ENCODE measurements around the gene GRAMD1A.

DNA sequence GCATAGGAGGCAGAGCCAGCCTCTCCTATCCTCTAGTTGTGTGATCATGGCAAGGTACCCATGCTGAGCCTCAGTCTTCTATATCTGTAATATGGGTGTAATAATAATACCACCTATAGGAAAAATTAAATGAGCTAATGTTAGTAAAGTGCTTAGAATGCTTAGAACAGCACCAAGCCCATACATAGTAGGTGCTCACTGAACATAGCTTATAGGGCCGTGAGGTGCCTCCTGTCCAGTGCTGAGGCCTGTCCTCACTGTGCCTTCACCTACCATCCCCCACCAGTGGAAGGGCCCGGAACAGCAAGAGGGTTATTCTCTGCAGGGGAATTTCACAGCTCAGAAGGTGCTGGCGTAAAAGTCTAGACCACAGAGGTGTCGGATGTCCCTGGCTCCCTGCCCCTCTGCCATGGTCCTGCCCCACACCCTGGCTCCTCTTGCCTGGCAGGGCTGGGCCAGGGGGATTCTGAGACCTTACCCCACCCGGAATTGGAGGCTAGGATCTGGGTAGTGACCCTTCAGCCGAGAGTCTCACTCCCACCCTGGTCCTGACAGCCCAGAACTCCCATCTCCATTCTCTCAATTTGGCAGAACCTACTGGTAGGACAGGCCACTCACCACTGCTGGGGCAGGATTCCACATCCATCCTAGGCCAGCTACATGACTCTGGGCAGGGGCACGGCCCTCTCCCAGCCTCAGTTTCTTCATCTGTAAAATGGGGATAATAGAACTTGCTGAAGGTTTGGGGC lies 27.9 kb downstream of the GRAMD1A start:
- TF ChIP-seq, protein P1, sequence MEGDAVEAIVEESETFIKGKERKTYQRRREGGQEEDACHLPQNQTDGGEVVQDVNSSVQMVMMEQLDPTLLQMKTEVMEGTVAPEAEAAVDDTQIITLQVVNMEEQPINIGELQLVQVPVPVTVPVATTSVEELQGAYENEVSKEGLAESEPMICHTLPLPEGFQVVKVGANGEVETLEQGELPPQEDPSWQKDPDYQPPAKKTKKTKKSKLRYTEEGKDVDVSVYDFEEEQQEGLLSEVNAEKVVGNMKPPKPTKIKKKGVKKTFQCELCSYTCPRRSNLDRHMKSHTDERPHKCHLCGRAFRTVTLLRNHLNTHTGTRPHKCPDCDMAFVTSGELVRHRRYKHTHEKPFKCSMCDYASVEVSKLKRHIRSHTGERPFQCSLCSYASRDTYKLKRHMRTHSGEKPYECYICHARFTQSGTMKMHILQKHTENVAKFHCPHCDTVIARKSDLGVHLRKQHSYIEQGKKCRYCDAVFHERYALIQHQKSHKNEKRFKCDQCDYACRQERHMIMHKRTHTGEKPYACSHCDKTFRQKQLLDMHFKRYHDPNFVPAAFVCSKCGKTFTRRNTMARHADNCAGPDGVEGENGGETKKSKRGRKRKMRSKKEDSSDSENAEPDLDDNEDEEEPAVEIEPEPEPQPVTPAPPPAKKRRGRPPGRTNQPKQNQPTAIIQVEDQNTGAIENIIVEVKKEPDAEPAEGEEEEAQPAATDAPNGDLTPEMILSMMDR (IDR thresholded peaks at IDR 0.05) = no peak
- no peak for TF ChIP-seq POLR2A (IDR thresholded peaks at IDR 0.05)

Measured in Peyer's patch (tissue), 4 donors.